GM23338 (cell line): ENCODE results near the gene SLC22A5. TPM values are rescaled to one million over a fixed set of nuclear protein-coding genes. Genes with fewer than 3 reads are reported as not detected.

Source experiments
- ATAC-seq: fragments of 200-7000 bp; cut with Tn5 transposase; 3 replicates; pipeline ENCODE4 v1.9.1; 2020
- DNase-seq: peaks from one replicate; pipeline ENCODE4 v3.0.0-alpha.2; 2015; ENCODE audit warnings: low spot score
- H2AFZ ChIP-seq: fragments of 200-600 bp; sonication (generic); 2 replicates; pipeline ENCODE4 v1.8.0; 2016; ENCODE audit warnings: antibody characterized with exemption, mild to moderate bottlenecking, moderate library complexity
- H3F3A ChIP-seq: fragments of 200-600 bp; sonication (generic); replicated peaks from 2 replicates; pipeline ENCODE4 v1.8.0; 2017; ENCODE audit warnings: antibody characterized with exemption, mixed run types, low read depth
- H3K27ac ChIP-seq: fragments of 200-600 bp; sonication (generic); 2 replicates; pipeline ENCODE4 v1.6.1; 2016; ENCODE audit warnings: low read depth
- H3K27me3 ChIP-seq: fragments of 200-600 bp; sonication (generic); 2 replicates; pipeline ENCODE4 v1.8.0; 2016; ENCODE audit warnings: mild to moderate bottlenecking, mixed run types, moderate library complexity; ENCODE audit not compliant: insufficient read depth
- H3K36me3 ChIP-seq: fragments of 200-600 bp; sonication (generic); 2 replicates; pipeline ENCODE4 v1.8.0; 2016; ENCODE audit warnings: mild to moderate bottlenecking; ENCODE audit not compliant: insufficient read depth
- H3K4me1 ChIP-seq: fragments of 200-600 bp; sonication (generic); 2 replicates; pipeline ENCODE4 v1.8.0; 2016; ENCODE audit warnings: mild to moderate bottlenecking, moderate library complexity; ENCODE audit not compliant: insufficient read depth
- H3K4me2 ChIP-seq: fragments of 200-600 bp; sonication (generic); 2 replicates; pipeline ENCODE4 v1.7.1; 2017; ENCODE audit warnings: mixed run types
- H3K4me3 ChIP-seq: fragments of 200-600 bp; sonication (generic); 2 replicates; pipeline ENCODE4 v1.6.1; 2016; ENCODE audit warnings: mixed run types
- H3K79me2 ChIP-seq: fragments of 200-600 bp; sonication (generic); replicated peaks from 2 replicates; pipeline ENCODE4 v1.8.0; 2017; ENCODE audit warnings: mild to moderate bottlenecking; ENCODE audit not compliant: insufficient read depth
- H3K9me2 ChIP-seq: fragments of 200-600 bp; sonication (generic); 2 replicates; pipeline ENCODE4 v1.8.0; 2017; ENCODE audit not compliant: insufficient read depth
- H4K20me1 ChIP-seq: fragments of 200-600 bp; sonication (generic); replicated peaks from 2 replicates; pipeline ENCODE4 v1.8.0; 2017; ENCODE audit warnings: mild to moderate bottlenecking; ENCODE audit not compliant: insufficient read depth
- H3K27ac Mint-ChIP-seq: 2 replicates; pipeline ENCODE4 v1.8.0; 2020; ENCODE audit warnings: inconsistent platforms, mild to moderate bottlenecking, moderate library complexity, mixed read lengths
- H3K27me3 Mint-ChIP-seq: 3 replicates; pipeline ENCODE4 v1.8.0; 2022; ENCODE audit warnings: low read depth, mild to moderate bottlenecking, moderate library complexity, mixed read lengths, inconsistent platforms; ENCODE audit not compliant: insufficient read depth, poor library complexity
- H3K36me3 Mint-ChIP-seq: 3 replicates; pipeline ENCODE4 v1.8.0; 2021; ENCODE audit warnings: low read depth, mild to moderate bottlenecking, inconsistent platforms, moderate library complexity, mixed read lengths
- H3K4me1 Mint-ChIP-seq: 3 replicates; pipeline ENCODE4 v1.8.0; 2020; ENCODE audit warnings: mild to moderate bottlenecking, inconsistent platforms, mixed read lengths
- H3K4me3 Mint-ChIP-seq: 3 replicates; pipeline ENCODE4 v1.8.0; 2021; ENCODE audit warnings: moderate library complexity, mild to moderate bottlenecking, inconsistent platforms, mixed read lengths
- H3K9me3 Mint-ChIP-seq: 3 replicates; pipeline ENCODE4 v1.8.0; 2020; ENCODE audit warnings: moderate library complexity, mild to moderate bottlenecking, inconsistent platforms, mixed read lengths
- CTCF ChIP-seq, 2 experiments: fragments of 200-600 bp in 1 of 2; sonication (generic) in 1 of 2; conservative IDR thresholded peaks; 2 replicates each; pipeline versions ENCODE4 v1.5.1 to v1.6.1; 2016 to 2017; ENCODE audit warnings: antibody characterized with exemption in 2 of 2, low read depth in 2 of 2, mild to moderate bottlenecking in 2 of 2, moderate library complexity in 1 of 2
- EZH2 ChIP-seq: fragments of 200-600 bp; sonication (generic); IDR thresholded peaks from one replicate; pipeline ENCODE4 v1.8.0; 2017; ENCODE audit warnings: antibody characterized with exemption, mild to moderate bottlenecking, low read depth; ENCODE audit not compliant: unreplicated experiment
- EZH2phosphoT487 ChIP-seq: fragments of 200-600 bp; sonication (generic); IDR thresholded peaks from one replicate; pipeline ENCODE4 v1.8.1; 2018; ENCODE audit warnings: antibody characterized with exemption; ENCODE audit not compliant: unreplicated experiment
- POLR2AphosphoS5 ChIP-seq: IDR thresholded peaks from 2 replicates; pipeline ENCODE4 v1.6.1; 2016; ENCODE audit warnings: antibody characterized with exemption, low read depth
- ZNF114 ChIP-seq: fragments of 250-450 bp; sonication (Bioruptor Pico); IDR thresholded peaks from 2 replicates; pipeline ENCODE4 v1.5.0; 2020; ENCODE audit warnings: mild to moderate bottlenecking, moderate library complexity
- ZNF331 ChIP-seq: fragments of 250-450 bp; sonication (Bioruptor Pico); IDR thresholded peaks from 2 replicates; pipeline ENCODE4 v1.5.0; 2020; ENCODE audit warnings: low read depth, mild to moderate bottlenecking, moderate library complexity
- ZNF462 ChIP-seq: fragments of 250-450 bp; sonication (Bioruptor Pico); IDR thresholded peaks from 2 replicates; pipeline ENCODE4 v1.5.0; 2020; ENCODE audit warnings: mild to moderate bottlenecking, moderate library complexity
- polyA plus RNA-seq: library from polyadenylated mRNA; unstranded; fragments of >200 nt; fragmentation: Nextera tagmentation; extraction: Ambion mirVana; gene quantifications from 2 replicates; pipeline ENCODE4 v1.2.1, GENCODE V29; 2016
- total RNA-seq: library from RNA; depleted of rRNA; stranded (reverse); fragments of >200 nt; shearing (Covaris generic); gene quantifications from 2 replicates; pipeline ENCODE4 v1.2.3, GENCODE V29; 2014

The SLC22A5 gene
- total and polyA plus RNA-seq, 2 experiments from 2014 or later: 1.9 to 2.4 TPM

GRCh38 chr5:132378580-132378979, 9.1 kb downstream of the SLC22A5 start (continued):
- TF ChIP-seq ZNF462 (CRISPR knock-in tag) (no peak), POLR2AphosphoS5 (no peak), ZNF114 (CRISPR knock-in tag) (no peak), EZH2phosphoT487 (no peak)

- no peaks in the 10 kb centered on the region for H3K9me3 Mint-ChIP-seq
- Histone ChIP-seq H4K20me1 (no peaks in the 10 kb centered on the region), H3K4me3 (no peak overlapping the region), H3K9me2 (no peaks in the 10 kb centered on the region), H3K27ac (no peak overlapping the region), H3F3A (no peaks in the 10 kb centered on the region), H3K79me2 (no peaks in the 10 kb centered on the region), H3K27me3 (no peaks in the 10 kb centered on the region), H3K4me1 (no peaks in the 10 kb centered on the region), H3K36me3 (no peaks in the 10 kb centered on the region), H3K4me2 (no peak overlapping the region), H2AFZ (no peak overlapping the region)
- H3K4me3 Mint-ChIP-seq: no peak overlapping the region
- no peak for DNase-seq
- no peak for ATAC-seq
- peaks cover 4% of the 10 kb centered on the region for H3K27me3 Mint-ChIP-seq
- no peaks in the 10 kb centered on the region for H3K36me3 Mint-ChIP-seq
- no peak overlapping the region for H3K27ac Mint-ChIP-seq
- H3K4me1 Mint-ChIP-seq: no peaks in the 10 kb centered on the region
- TF ChIP-seq CTCF (conservative IDR thresholded peaks at IDR 0.05; ENCODE audit: low read depth in 2 of 2): no peak
- TF ChIP-seq POLR2AphosphoS5: no peak
- TF ChIP-seq ZNF462 (CRISPR knock-in tag): no peak
- TF ChIP-seq EZH2: no peak
- no peak for TF ChIP-seq ZNF331 (CRISPR knock-in tag)
- no peak for TF ChIP-seq ZNF114 (CRISPR knock-in tag)
Observed at GRCh38 chr5:132380047-132380446, 10.5 kb downstream of the SLC22A5 start.
